Gastroesophageal sphincter (tissue), 4 donors: ENCODE measurements around the gene MAL. TPM values are rescaled to one million over a fixed set of nuclear protein-coding genes. Genes with fewer than 3 reads are reported as not detected.

Experiments
- ATAC-seq: fragments of 150-250 bp; one replicate; pipeline ENCODE4 v1.9.1; 2016; ENCODE audit warnings: mild to moderate bottlenecking, moderate library complexity
- H3K27ac ChIP-seq, 4 donors: fragments of 200-600 bp; sonication (generic) in 3 of 4; 1 replicate in 3 of 4; 2 replicates in 1 of 4; pipeline ENCODE4 v1.5.1; 2016 to 2019
- H3K27me3 ChIP-seq: fragments of 200-600 bp; sonication (generic); one replicate; pipeline ENCODE4 v1.5.1; 2019
- H3K36me3 ChIP-seq, 2 donors: fragments of 200-600 bp; sonication (generic); one replicate each; pipeline ENCODE4 v1.5.1; 2019; ENCODE audit warnings: control low read depth in 1 of 2
- H3K4me1 ChIP-seq, 3 donors: fragments of 200-600 bp; sonication (generic); 1 replicate in 2 of 3; 2 replicates in 1 of 3; pipeline ENCODE4 v1.5.1; 2016 to 2019; ENCODE audit warnings: control low read depth in 2 of 3
- H3K4me3 ChIP-seq, 2 donors: fragments of 200-600 bp; sonication (generic); one replicate each; pipeline ENCODE4 v1.5.1; 2019; ENCODE audit warnings: mild to moderate bottlenecking in 1 of 2, moderate library complexity in 1 of 2
- H3K9me3 ChIP-seq, 3 donors: fragments of 200-600 bp; sonication (generic); one replicate each; pipeline ENCODE4 v1.5.1; 2017 to 2019; ENCODE audit warnings: control low read depth in 2 of 3
- CTCF ChIP-seq, 4 experiments: fragments of 200-600 bp in 2 of 4; fragments of 450-650 bp in 2 of 4; sonication (generic) in 1 of 4; IDR thresholded peaks; one replicate each; pipeline ENCODE4 v1.5.1; 2017 to 2019; ENCODE audit warnings: antibody characterized with exemption in 4 of 4, mild to moderate bottlenecking in 2 of 4, moderate library complexity in 2 of 4
- EP300 ChIP-seq: sonication (generic); formaldehyde crosslinking; IDR thresholded peaks from one replicate; pipeline ENCODE4 v1.6.1; 2017; ENCODE audit warnings: antibody characterized with exemption, mild to moderate bottlenecking
- POLR2A ChIP-seq, 2 donors: fragments of 450-650 bp; IDR thresholded peaks; one replicate each; pipeline ENCODE4 v1.6.1; 2017; ENCODE audit warnings: antibody characterized with exemption in 2 of 2, mild to moderate bottlenecking in 2 of 2, moderate library complexity in 1 of 2
- POLR2AphosphoS5 ChIP-seq: sonication (generic); formaldehyde crosslinking; IDR thresholded peaks from one replicate; pipeline ENCODE4 v1.6.1; 2017; ENCODE audit warnings: antibody characterized with exemption
- WGBS, 2 donors: methylation state at CpG; one replicate each; pipeline ENCODE4 v1.1.5; 2018; ENCODE audit warnings: low coverage in 1 of 2; 5-methylcytosine and 5-hydroxymethylcytosine counted together
- total RNA-seq, 4 donors: library from RNA; depleted of rRNA; stranded (reverse); fragments of >200 nt; gene quantifications; one replicate each; pipeline ENCODE4 v1.1.0, GENCODE V29; 2016

MAL gene
- total RNA-seq, 4 donors from 2014 or later, result 21.3 to 39.8 (median 32.0) TPM

GRCh38 chr2:94980406-94980805 lies 45.1 kb upstream of the MAL start:
- TF ChIP-seq EP300 (no peak), POLR2A (IDR thresholded peaks at IDR 0.05) (no peak), POLR2AphosphoS5 (no peak), CTCF (IDR thresholded peaks at IDR 0.05) (no peak)
- H3K4me3 ChIP-seq, result no peak overlapping the region
- H3K9me3 ChIP-seq, result no peaks in the 10 kb centered on the region
- H3K36me3 ChIP-seq, result no peaks in the 10 kb centered on the region
- no peaks in the 10 kb centered on the region for H3K4me1 ChIP-seq
- H3K27ac ChIP-seq, result no peak overlapping the region
- 80% methylated on average over 9 of the region's 15 CpGs; no CpG with 5 or more reads in 1 of the 2 donors for WGBS, 2 donors
- ATAC-seq, result no peak
- peaks cover 62% of the 10 kb centered on the region for H3K27me3 ChIP-seq

GRCh38 chr2:94982156-94982555 lies 43.4 kb upstream of the MAL start:
- ATAC-seq, result no peak
- H3K27ac ChIP-seq, result no peak overlapping the region
- WGBS, 2 donors, result 53 to 69% methylated on average over 4 to 6 of the region's 6 CpGs

GRCh38 chr2:94982675-94983074 lies 42.8 kb upstream of the MAL start:
- peaks cover 56% of the 10 kb centered on the region for H3K27me3 ChIP-seq
- WGBS, 2 donors, result no CpG with 5 or more reads among the region's 3 CpGs
- no peak for ATAC-seq

More at GRCh38 chr2:94982156-94982555, 43.4 kb upstream of the MAL start:
- H3K27me3 ChIP-seq, result peaks cover 56% of the 10 kb centered on the region
- H3K4me3 ChIP-seq, result no peak overlapping the region
- H3K9me3 ChIP-seq, result no peaks in the 10 kb centered on the region
- no peak for TF ChIP-seq POLR2A (IDR thresholded peaks at IDR 0.05)
- TF ChIP-seq CTCF (IDR thresholded peaks at IDR 0.05), result no peak
- TF ChIP-seq EP300, result no peak
- TF ChIP-seq POLR2AphosphoS5, result no peak
- no peaks in the 10 kb centered on the region for H3K36me3 ChIP-seq
- H3K4me1 ChIP-seq, result no peaks in the 10 kb centered on the region

DNA sequence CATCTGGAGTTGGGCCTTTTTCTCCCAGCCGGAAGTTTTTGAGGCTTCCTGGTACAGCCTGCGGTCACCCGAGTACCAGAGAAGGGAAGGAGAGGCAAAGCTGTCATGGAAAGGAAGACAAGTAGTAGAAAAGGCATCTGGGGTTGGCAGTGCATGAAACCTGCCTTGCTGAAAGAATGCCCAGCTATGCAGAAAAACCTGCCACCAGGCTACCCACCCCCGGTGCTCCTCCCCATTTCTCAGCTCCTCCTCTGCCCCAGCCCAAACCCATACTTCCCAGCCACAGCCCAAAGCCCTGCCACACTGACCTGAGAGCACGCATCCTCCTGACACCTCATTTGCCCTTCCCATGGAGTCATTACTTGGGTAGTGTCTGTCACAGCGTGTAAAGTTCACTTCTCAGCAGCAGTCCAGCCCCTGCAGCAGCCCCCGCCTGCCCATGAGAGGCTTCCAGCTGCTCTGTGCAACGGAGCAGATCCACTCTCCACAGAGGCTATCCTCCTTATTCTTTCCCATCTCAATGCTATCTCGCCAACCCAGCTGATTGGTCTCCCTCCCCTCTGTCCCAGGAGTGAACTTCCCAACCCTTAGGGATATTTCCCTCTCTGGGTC lies 40.4 kb upstream of the MAL start:
- TF ChIP-seq EP300 (no peak), POLR2A (IDR thresholded peaks at IDR 0.05) (no peak), POLR2AphosphoS5 (no peak), CTCF (IDR thresholded peaks at IDR 0.05) (no peak)
- WGBS, 2 donors, result 38 to 41% methylated on average over 5 to 6 of the region's 9 CpGs
- Histone ChIP-seq H3K27me3 (peaks cover 41% of the 10 kb centered on the region), H3K4me1 (no peaks in the 10 kb centered on the region), H3K36me3 (no peaks in the 10 kb centered on the region), H3K27ac (no peak overlapping the region), H3K9me3 (no peaks in the 10 kb centered on the region), H3K4me3 (no peak overlapping the region)
- no peak for ATAC-seq

More at GRCh38 chr2:94982675-94983074, 42.8 kb upstream of the MAL start:
- H3K4me3 ChIP-seq, result no peak overlapping the region
- no peaks in the 10 kb centered on the region for H3K36me3 ChIP-seq
- TF ChIP-seq EP300 (no peak), POLR2AphosphoS5 (no peak), POLR2A (IDR thresholded peaks at IDR 0.05) (no peak), CTCF (IDR thresholded peaks at IDR 0.05) (no peak)
- no peaks in the 10 kb centered on the region for H3K4me1 ChIP-seq
- no peaks in the 10 kb centered on the region for H3K9me3 ChIP-seq
- no peak overlapping the region for H3K27ac ChIP-seq

GRCh38 chr2:94985636-94986035 lies 39.9 kb upstream of the MAL start:
- H3K27me3 ChIP-seq, result peaks cover 41% of the 10 kb centered on the region
- H3K27ac ChIP-seq, result no peak overlapping the region
- 90% methylated on average over 2 of the region's 5 CpGs; no CpG with 5 or more reads in 1 of the 2 donors for WGBS, 2 donors
- no peak overlapping the region for H3K4me3 ChIP-seq
- TF ChIP-seq CTCF (IDR thresholded peaks at IDR 0.05), result no peak
- no peak for TF ChIP-seq EP300
- no peak for TF ChIP-seq POLR2A (IDR thresholded peaks at IDR 0.05)
- TF ChIP-seq POLR2AphosphoS5, result no peak
- no peak for ATAC-seq
- H3K36me3 ChIP-seq, result no peaks in the 10 kb centered on the region
- no peaks in the 10 kb centered on the region for H3K4me1 ChIP-seq
- H3K9me3 ChIP-seq, result no peaks in the 10 kb centered on the region
